PFSK-1 (cell line): ENCODE results near the gene SHISAL2B.

ENCODE experiments used
- FOXP2 ChIP-seq: optimal IDR thresholded peaks from 2 replicates; pipeline ENCODE3; 2011; ENCODE audit warnings: borderline replicate concordance, control low read depth, inconsistent platforms; ENCODE audit not compliant: insufficient read depth; ENCODE audit errors: extremely low read length, extremely low read depth
- POLR2AphosphoS5 ChIP-seq: IDR thresholded peaks from 2 replicates; pipeline ENCODE4 v1.6.1; 2012; ENCODE audit warnings: low read depth, mild to moderate bottlenecking, control low read depth, low read length, moderate library complexity
- REST ChIP-seq, 2 experiments: IDR thresholded peaks; 2 replicates each; pipeline versions ENCODE4 v1.6.1 to v1.8.0; 2011 to 2012; ENCODE audit warnings: low read depth in 2 of 2, low read length in 2 of 2, control low read depth in 1 of 2, inconsistent platforms in 1 of 2, mild to moderate bottlenecking in 1 of 2, moderate library complexity in 1 of 2; ENCODE audit not compliant: insufficient read depth in 1 of 2
- SIN3A ChIP-seq: IDR thresholded peaks from 2 replicates; pipeline ENCODE4 v1.6.1; 2012; ENCODE audit warnings: mild to moderate bottlenecking, low read length, moderate library complexity, borderline replicate concordance; ENCODE audit not compliant: insufficient read depth
- TAF1 ChIP-seq: IDR thresholded peaks from 2 replicates; pipeline ENCODE4 v1.6.1; 2012; ENCODE audit warnings: low read length, control low read depth, borderline replicate concordance; ENCODE audit not compliant: insufficient read depth

The SHISAL2B gene

DNA sequence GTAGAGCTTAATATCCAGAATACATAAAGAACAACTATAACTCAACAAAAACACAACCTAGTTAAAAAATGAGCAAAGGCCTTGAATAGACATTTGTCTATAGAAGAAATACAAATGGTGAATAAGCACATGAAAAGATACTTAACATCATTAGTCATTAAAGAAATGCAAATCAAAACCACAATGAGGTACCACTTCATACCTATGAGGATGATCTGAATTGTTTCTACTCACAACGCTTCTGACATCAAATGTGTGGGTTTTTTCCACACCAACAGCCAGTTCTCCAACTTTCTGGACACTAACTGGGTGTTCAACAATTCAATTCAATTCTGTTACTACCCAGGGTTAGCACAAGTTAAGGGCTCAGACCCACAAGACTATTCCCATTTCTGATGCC, 56.1 kb downstream of the SHISAL2B start:
- TF ChIP-seq POLR2AphosphoS5 (no peak), FOXP2 (no peak), TAF1 (no peak), REST (IDR thresholded peaks at IDR 0.05; ENCODE audit: insufficient read depth in 1 of 2, low read depth in 2 of 2, low read length in 2 of 2) (no peak), SIN3A (no peak)

GRCh38 chr5:64749385-64749784, 59.1 kb downstream of the SHISAL2B start:
- TF ChIP-seq TAF1 (no peak), POLR2AphosphoS5 (no peak), FOXP2 (no peak), SIN3A (no peak), REST (IDR thresholded peaks at IDR 0.05; ENCODE audit: insufficient read depth in 1 of 2, low read depth in 2 of 2, low read length in 2 of 2) (no peak)

DNA sequence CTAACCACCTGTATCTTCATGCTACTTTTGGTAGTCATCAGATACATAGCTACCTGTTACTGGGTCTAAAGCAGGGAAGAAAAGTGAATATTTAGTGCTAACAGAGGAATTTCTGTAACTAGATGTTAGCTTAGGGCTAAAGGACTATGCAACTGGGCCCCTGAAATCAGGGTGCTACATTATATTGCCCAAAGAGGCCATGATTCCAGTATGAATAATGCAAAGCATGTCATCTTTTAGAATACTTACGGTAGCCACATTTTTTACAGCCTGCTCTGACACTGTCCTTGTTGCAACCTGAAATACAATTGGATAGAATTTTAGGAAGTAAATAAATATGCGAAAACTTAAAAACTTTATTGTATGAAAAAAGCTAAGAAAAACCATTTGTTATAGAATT, 63.8 kb downstream of the SHISAL2B start:
- TF ChIP-seq FOXP2 (no peak), TAF1 (no peak), REST (IDR thresholded peaks at IDR 0.05; ENCODE audit: insufficient read depth in 1 of 2, low read depth in 2 of 2, low read length in 2 of 2) (no peak), POLR2AphosphoS5 (no peak), SIN3A (no peak)

DNA sequence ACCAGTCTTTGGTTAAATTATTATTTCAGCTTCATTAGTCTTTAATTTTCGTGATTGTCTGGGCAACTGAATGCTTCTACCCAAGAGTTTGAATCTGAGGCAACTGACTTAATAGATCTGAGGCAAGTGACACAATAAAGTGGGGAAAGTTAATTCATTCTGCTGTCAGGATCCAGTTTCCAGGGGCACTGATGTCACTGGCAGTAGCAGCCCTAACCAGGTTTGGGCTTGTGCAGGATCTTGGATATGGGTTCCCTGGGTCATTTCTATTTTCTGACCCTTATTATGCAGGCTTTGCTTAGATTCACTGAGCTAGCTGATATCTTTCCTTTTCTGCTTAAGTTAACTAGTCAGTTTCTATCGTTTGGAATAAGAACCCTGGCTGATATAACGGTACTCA, 68.6 kb downstream of the SHISAL2B start:
- TF ChIP-seq SIN3A = no peak
- TF ChIP-seq REST (IDR thresholded peaks at IDR 0.05; ENCODE audit: insufficient read depth in 1 of 2, low read depth in 2 of 2, low read length in 2 of 2) = no peak
- no peak for TF ChIP-seq POLR2AphosphoS5
- no peak for TF ChIP-seq FOXP2
- no peak for TF ChIP-seq TAF1
